Measurements from ENCODE around the gene XPO1. TPM values are rescaled to one million over a fixed set of nuclear protein-coding genes. Genes with fewer than 3 reads are reported as not detected.
"Not testable (repeated sequence)": the region's sequence is repeated elsewhere in the genome, so short reads cannot be mapped to it uniquely, and the experiment has no call there.

Gene XPO1
- total RNA-seq, 1 experiment from 2014 or later: 247 TPM

- TF ChIP-seq, protein P1, sequence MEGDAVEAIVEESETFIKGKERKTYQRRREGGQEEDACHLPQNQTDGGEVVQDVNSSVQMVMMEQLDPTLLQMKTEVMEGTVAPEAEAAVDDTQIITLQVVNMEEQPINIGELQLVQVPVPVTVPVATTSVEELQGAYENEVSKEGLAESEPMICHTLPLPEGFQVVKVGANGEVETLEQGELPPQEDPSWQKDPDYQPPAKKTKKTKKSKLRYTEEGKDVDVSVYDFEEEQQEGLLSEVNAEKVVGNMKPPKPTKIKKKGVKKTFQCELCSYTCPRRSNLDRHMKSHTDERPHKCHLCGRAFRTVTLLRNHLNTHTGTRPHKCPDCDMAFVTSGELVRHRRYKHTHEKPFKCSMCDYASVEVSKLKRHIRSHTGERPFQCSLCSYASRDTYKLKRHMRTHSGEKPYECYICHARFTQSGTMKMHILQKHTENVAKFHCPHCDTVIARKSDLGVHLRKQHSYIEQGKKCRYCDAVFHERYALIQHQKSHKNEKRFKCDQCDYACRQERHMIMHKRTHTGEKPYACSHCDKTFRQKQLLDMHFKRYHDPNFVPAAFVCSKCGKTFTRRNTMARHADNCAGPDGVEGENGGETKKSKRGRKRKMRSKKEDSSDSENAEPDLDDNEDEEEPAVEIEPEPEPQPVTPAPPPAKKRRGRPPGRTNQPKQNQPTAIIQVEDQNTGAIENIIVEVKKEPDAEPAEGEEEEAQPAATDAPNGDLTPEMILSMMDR (conservative IDR thresholded peaks at IDR 0.05; ENCODE audit: low read depth, low read length): no peak
- no peak for TF ChIP-seq EZH2 (IDR thresholded peaks at IDR 0.05; ENCODE audit: borderline replicate concordance, low read depth, low read length, poor library complexity, severe bottlenecking)
- intact Hi-C loops (cut with micrococcal nuclease; ENCODE audit: unreplicated experiment): loop anchor here (2.0 kb wide), 1 partner anchor 66 kb away; no protein-coding TSS in a partner anchor
- CTCF ChIA-PET: no interaction called here
- Histone ChIP-seq H3K36me3 (ENCODE audit: insufficient read depth, low read length, poor library complexity, severe bottlenecking) (peaks cover 10% of the 10 kb centered on the region), H3K9me3 (ENCODE audit: low read depth, low read length, poor library complexity, severe bottlenecking) (no peaks in the 10 kb centered on the region), H3K27me3 (replicated peaks; ENCODE audit: insufficient read depth, low read depth, low read length, poor library complexity) (no peaks in the 10 kb centered on the region), H3K4me3 (ENCODE audit: low read depth, low read length, poor library complexity, severe bottlenecking) (peak within 1 kb of the TSS; percentile 100), H3K4me1 (ENCODE audit: insufficient read depth, low read length, poor library complexity, severe bottlenecking) (no peaks in the 10 kb centered on the region), H3K27ac (ENCODE audit: low read depth, low read length, poor library complexity, severe bottlenecking) (peak within 1 kb of the TSS; percentile 99)
- TSS peak; percentile 79 for BruUV-seq (replicated peaks)
- POLR2A ChIA-PET (ENCODE audit: low non-redundant PET): no interaction called here
- peak; percentile 97 for DNase-seq (ENCODE audit: low spot score)
Measured at GRCh38 chr2:61470965-61471904, 66.9 kb downstream of the XPO1 start, which contains the start of gene USP34. USP34 (minus strand) TSS chr2:61471087; CDS start chr2:61470692, 395 bp downstream.

- Histone ChIP-seq H3K9me3 (ENCODE audit: low read depth, low read length, poor library complexity, severe bottlenecking) (no peaks in the 10 kb centered on the region), H3K27me3 (replicated peaks; ENCODE audit: insufficient read depth, low read depth, low read length, poor library complexity) (no peaks in the 10 kb centered on the region), H3K4me1 (ENCODE audit: insufficient read depth, low read length, poor library complexity, severe bottlenecking) (no peaks in the 10 kb centered on the region), H3K36me3 (ENCODE audit: insufficient read depth, low read length, poor library complexity, severe bottlenecking) (peaks cover 10% of the 10 kb centered on the region), H3K27ac (ENCODE audit: low read depth, low read length, poor library complexity, severe bottlenecking) (peak overlapping the region; percentile 79), H3K4me3 (ENCODE audit: low read depth, low read length, poor library complexity, severe bottlenecking) (peak overlapping the region; percentile 100)
- BruUV-seq (replicated peaks): no TSS peak
- intact Hi-C loops (cut with micrococcal nuclease; ENCODE audit: unreplicated experiment): loop anchor here (2.0 kb wide), 1 partner anchor 66 kb away; no protein-coding TSS in a partner anchor
- ChIA-PET POLR2A (ENCODE audit: low non-redundant PET) (no interaction called here), CTCF (no interaction called here)
- TF ChIP-seq EZH2 (IDR thresholded peaks at IDR 0.05; ENCODE audit: borderline replicate concordance, low read depth, low read length, poor library complexity, severe bottlenecking): no peak
- TF ChIP-seq, protein P1 (conservative IDR thresholded peaks at IDR 0.05; ENCODE audit: low read depth, low read length): no peak
- peak; percentile 42 for DNase-seq (ENCODE audit: low spot score)
Measured at GRCh38 chr2:61470122-61470951, 67.8 kb downstream of the XPO1 start.

DNA sequence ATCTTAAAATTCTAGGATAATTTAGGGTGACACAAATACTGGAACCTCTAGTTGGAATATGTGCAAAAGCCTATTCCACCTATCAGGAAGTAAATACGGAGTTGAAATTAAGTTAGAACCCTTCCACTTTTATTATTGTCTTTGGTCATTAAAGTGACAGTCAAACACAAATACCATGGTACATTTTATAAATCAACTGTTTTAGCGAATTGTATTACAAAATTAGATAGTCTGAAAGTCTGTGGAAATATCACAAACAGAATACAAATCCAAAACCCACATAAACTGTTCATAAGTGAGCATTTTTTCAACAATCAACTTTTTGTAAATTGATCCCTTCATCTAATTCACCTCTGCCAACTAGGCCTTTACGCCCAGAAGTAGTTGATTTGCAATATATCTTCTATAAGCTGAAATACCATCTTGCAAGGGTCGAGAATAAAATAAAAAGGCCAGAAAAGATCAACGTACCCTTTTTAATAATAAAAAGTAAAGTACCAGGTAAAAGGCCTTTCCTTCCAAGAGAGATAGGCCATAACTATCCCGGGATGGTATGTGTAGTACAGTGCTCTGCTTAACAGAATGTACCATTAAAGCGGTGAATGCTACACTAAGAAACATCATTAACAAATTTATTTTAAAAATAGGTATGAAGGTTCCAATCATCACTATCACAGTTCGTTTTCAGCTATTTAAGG, 68.6 kb downstream of the XPO1 start:
- ChIA-PET CTCF (no interaction called here), POLR2A (ENCODE audit: low non-redundant PET) (no interaction called here)
- peaks cover 10% of the 10 kb centered on the region for H3K36me3 ChIP-seq (ENCODE audit: insufficient read depth, low read length, poor library complexity, severe bottlenecking)
- TF ChIP-seq, protein P1 (conservative IDR thresholded peaks at IDR 0.05; ENCODE audit: low read depth, low read length): no peak
- TF ChIP-seq EZH2 (IDR thresholded peaks at IDR 0.05; ENCODE audit: borderline replicate concordance, low read depth, low read length, poor library complexity, severe bottlenecking): no peak
- H3K9me3 ChIP-seq (ENCODE audit: low read depth, low read length, poor library complexity, severe bottlenecking): no peaks in the 10 kb centered on the region
- peak overlapping the region; percentile 100 for H3K4me3 ChIP-seq (ENCODE audit: low read depth, low read length, poor library complexity, severe bottlenecking)
- H3K4me1 ChIP-seq (ENCODE audit: insufficient read depth, low read length, poor library complexity, severe bottlenecking): no peaks in the 10 kb centered on the region
- peak overlapping the region; percentile 79 for H3K27ac ChIP-seq (ENCODE audit: low read depth, low read length, poor library complexity, severe bottlenecking)
- no peak for DNase-seq (ENCODE audit: low spot score)
- no peaks in the 10 kb centered on the region for H3K27me3 ChIP-seq (replicated peaks; ENCODE audit: insufficient read depth, low read depth, low read length, poor library complexity)
- TSS peak; percentile 50 for BruUV-seq (replicated peaks)
- intact Hi-C loops (cut with micrococcal nuclease; ENCODE audit: unreplicated experiment): loop anchor here (2.0 kb wide), 1 partner anchor 67 kb away; no protein-coding TSS in a partner anchor

DNA sequence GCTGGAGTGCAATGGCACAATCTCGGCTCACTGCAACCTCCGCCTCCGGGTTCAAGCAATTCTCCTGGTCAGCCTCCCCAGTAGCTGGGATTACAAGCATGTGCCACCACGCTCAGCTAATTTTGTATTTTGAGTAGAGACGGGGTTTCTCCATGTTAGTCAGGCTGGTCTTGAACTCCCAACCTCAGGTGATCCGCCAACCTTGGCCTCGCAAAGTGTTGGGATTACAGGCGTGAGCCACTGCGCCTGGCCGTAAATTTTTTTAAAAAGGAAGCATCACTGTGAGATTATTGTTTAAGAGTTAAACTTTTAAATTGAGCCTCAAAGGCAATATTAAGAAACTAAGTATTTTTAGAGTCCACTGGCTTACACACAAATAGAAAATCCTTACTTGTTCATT, 69.9 kb downstream of the XPO1 start:
- CTCF ChIA-PET; H3K9me3 ChIP-seq (ENCODE audit: low read depth, low read length, poor library complexity, severe bottlenecking); intact Hi-C loops (cut with micrococcal nuclease; ENCODE audit: unreplicated experiment); POLR2A ChIA-PET (ENCODE audit: low non-redundant PET); H3K27ac ChIP-seq (ENCODE audit: low read depth, low read length, poor library complexity, severe bottlenecking); BruUV-seq (replicated peaks); DNase-seq (ENCODE audit: low spot score); H3K27me3 ChIP-seq (replicated peaks; ENCODE audit: insufficient read depth, low read depth, low read length, poor library complexity); H3K4me1 ChIP-seq (ENCODE audit: insufficient read depth, low read length, poor library complexity, severe bottlenecking); H3K4me3 ChIP-seq (ENCODE audit: low read depth, low read length, poor library complexity, severe bottlenecking): not testable (repeated sequence)
- peaks cover 10% of the 10 kb centered on the region for H3K36me3 ChIP-seq (ENCODE audit: insufficient read depth, low read length, poor library complexity, severe bottlenecking)
